NCI-H2196 treated with DMSO at 0.1 percent for 48 hours (cell line): ENCODE data around the gene TMEM147.

Experiments used
- DNase-seq: peaks from one replicate; lab custom pipeline; 2025; ENCODE audit not compliant: unreplicated experiment; lab: John Stamatoyannopoulos, UW

The TMEM147 gene

GRCh38 chr19:35545001-35545854 is at the start of gene TMEM147:
Gene TMEM147, plus strand, starts transcription at chr19:35545626. Its CDS starts 114 bp downstream, at chr19:35545740.
- DNase-seq = peak; percentile 75

GRCh38 chr19:35497406-35497805 is 48.0 kb upstream of the TMEM147 start:
- DNase-seq = no peak

- DNase-seq = no peak
Observed at GRCh38 chr19:35498220-35498619, 47.2 kb upstream of the TMEM147 start.

DNA sequence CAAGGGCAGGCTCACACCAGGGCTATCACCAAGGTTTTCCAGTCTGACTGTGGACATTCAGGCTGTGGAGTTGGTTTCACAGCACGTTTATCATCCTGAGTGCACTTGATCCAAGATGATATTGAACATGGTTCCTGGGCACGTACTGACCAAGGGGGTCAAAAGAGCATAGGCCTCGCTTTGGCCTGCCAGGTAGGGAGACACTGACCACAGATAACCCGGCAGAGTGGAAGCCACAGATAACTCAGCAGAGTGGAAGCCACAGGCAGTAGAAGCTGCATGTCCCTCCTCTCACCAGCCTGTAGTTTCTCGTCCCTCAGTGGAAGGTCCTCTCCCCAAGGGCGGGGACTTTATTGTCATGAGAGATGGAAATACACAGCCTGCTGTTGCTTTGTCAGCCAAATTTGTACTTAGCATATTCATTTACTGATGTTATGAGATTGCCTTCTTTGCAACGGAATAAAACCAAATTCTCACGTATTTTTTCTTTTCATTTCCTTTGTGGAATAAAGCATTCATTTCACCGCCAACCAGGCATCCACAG is 46.4 kb upstream of the TMEM147 start:
- no peak for DNase-seq

GRCh38 chr19:35500611-35501010 is 44.8 kb upstream of the TMEM147 start:
- DNase-seq = no peak

GRCh38 chr19:35501684-35502083 is 43.7 kb upstream of the TMEM147 start:
- no peak for DNase-seq

DNA sequence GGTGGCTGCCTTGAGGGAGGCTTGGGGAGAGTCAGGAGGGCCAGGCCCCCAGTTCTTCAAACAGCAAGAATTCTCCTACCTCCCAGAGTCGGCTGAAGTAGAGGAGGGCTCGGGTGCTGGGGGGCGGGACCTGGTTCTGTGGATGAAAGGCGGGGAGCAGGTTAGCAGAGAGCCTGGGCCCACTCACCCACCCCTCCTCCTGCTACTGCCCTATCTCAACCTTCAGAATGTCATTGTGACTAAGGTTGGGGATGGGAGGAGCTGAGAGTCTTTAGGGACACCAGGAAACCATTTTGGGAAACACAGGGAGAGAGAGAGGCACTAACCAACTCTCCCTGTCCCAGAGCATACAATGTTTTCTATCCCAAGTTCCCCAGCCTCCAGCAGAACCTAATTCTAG is 42.7 kb upstream of the TMEM147 start:
- no peak for DNase-seq

- no peak for DNase-seq
Observed at GRCh38 chr19:35506011-35506410, 39.4 kb upstream of the TMEM147 start.

GRCh38 chr19:35507561-35507960 is 37.9 kb upstream of the TMEM147 start:
- DNase-seq = no peak

GRCh38 chr19:35508129-35508528 is 37.3 kb upstream of the TMEM147 start:
- no peak for DNase-seq

- DNase-seq = no peak
Observed at GRCh38 chr19:35509018-35509652, 36.3 kb upstream of the TMEM147 start.

GRCh38 chr19:35509861-35510625 is 35.4 kb upstream of the TMEM147 start:
- peak; percentile 36 for DNase-seq

DNA sequence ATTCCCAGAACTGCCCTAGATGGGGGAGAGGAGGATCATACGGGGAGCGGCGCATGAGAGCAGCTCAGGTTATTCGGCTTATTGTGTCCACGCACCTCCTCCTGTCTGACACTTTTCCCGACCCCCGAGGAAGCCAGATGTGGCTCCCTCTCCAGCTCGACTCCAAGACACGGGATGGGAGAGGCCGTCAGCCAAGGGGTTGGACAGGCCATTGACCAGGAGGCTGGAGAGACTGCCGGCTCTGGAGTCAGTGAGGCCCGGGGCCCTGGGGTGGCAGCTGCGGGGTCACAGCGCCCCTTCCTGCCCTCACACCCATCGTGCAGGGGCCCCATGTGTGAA is 34.8 kb upstream of the TMEM147 start:
- DNase-seq = no peak

GRCh38 chr19:35511337-35511736 is 34.1 kb upstream of the TMEM147 start:
- DNase-seq = no peak

- no peak for DNase-seq
Observed at GRCh38 chr19:35512831-35513627, 32.4 kb upstream of the TMEM147 start.

DNA sequence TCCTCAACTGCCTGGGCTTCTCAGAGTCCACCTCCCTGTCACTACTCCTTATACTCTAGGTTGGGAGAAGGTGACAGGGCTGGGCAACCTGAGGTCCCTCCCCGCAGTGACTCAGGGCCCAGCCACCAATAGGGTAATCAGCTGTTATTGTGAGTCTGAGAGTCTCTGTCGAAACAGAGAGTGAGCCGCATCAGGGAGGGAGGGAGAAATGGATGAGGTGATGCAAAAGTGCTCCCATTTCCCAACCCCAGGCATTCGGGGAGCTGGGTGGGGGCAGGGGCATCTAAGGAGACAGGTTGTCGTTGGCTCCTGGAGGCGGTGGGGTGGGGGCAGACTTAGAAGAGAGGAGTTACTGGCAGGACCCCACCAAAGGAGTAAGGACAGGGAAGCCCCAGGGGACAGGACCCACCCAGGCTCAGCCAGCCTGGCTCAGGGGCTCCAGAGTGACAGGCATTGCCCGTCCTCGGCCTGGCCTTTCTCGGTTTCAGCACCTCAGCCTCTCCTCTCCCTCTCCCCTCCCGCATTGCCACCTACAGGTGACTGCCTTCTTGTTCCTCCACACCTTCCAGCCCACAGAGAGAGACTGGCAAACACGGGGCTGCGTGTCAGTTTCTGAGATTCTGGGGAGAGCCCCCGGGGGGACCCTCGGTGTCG is 31.7 kb upstream of the TMEM147 start, which contains the start of gene DMKN:
Gene DMKN (minus strand): TSS at position 22 of the 654 bp plus-strand sequence. CDS start 174 bp downstream, outside the sequence.
- DNase-seq = no peak

- DNase-seq = no peak
Observed at GRCh38 chr19:35514282-35514809, 31.1 kb upstream of the TMEM147 start.

- no peak for DNase-seq
Observed at GRCh38 chr19:35516310-35516709, 29.1 kb upstream of the TMEM147 start.

GRCh38 chr19:35517342-35517741 is 28.1 kb upstream of the TMEM147 start:
- no peak for DNase-seq

DNA sequence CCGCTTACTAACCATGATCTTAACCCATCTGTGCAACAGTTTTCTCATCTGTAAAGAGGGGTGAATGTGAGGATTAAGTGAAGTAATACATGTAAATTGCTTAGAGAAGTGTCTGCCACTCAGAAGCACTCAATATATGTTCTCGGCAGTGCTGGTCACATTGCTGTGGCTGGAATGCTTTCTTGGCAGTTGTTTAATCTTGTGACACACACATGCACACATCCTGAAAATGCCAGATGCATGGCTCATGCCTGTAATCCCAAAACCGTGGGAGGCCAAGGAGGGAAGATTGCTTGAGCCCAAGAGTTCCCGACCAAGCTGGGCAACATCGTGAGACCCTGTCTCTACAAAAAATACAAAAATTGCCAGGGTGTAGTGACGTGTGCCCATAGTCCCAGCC is 27.1 kb upstream of the TMEM147 start:
- no peak for DNase-seq
